K562 (cell line): ENCODE measurements around the gene LMNB1. TPM values are rescaled to one million over a fixed set of nuclear protein-coding genes. Genes with fewer than 3 reads are reported as not detected.
"Not testable (repeated sequence)": the region's sequence is repeated elsewhere in the genome, so short reads cannot be mapped to it uniquely, and the experiment has no call there.

Experiments used
- ATAC-seq: fragments of 200-7000 bp; cut with Tn5 transposase; 3 replicates; pipeline ENCODE4 v1.9.1; 2020; ENCODE audit warnings: moderate library complexity
- BruUV-seq: library from RNA; stranded (reverse); fragments of 400-500 nt; replicated peaks from 2 replicates; lab custom pipeline; 2021; lab: Mats Ljungman, UMichigan
- CTCF ChIA-PET: fragments of 300-600 bp; formaldehyde crosslinking; extraction: SDS; loops from one replicate; lab custom pipeline; 2021; ENCODE audit warnings: low intra/inter-chr PET ratio; lab: Yijun Ruan, JAX
- POLR2A ChIA-PET: fragments of 300-600, 350-650 bp; sonication (Branson Sonifier 250); formaldehyde crosslinking; extraction: SDS; loops from one replicate; lab custom pipeline; 2021; ENCODE audit warnings: antibody characterized with exemption, inconsistent platforms; lab: Yijun Ruan, JAX
- DNase-seq, 4 experiments: peaks; one replicate each; pipeline versions ENCODE4 v3.0.0 to v3.0.0-alpha.2; 2011 to 2018; ENCODE audit warnings: low spot score in 3 of 4, mixed read lengths in 3 of 4; ENCODE audit errors: extremely low read depth in 1 of 4
- FAIRE-seq: peaks from 2 replicates; lab custom pipeline; 2011; peaks lifted over from hg19 to GRCh38; lab: Jason Lieb, UNC
- H2AFZ ChIP-seq: 2 replicates; pipeline ENCODE4 v1.6.0; 2011; ENCODE audit warnings: low read depth, low read length, control low read depth, inconsistent platforms
- H3K27ac ChIP-seq: fragments of 200-600 bp; 3 replicates; pipeline ENCODE4 v1.8.0; 2011; ENCODE audit warnings: low read depth, mild to moderate bottlenecking, control low read depth, inconsistent platforms, low read length, moderate library complexity, mixed read lengths; ENCODE audit errors: extremely low read depth
- H3K27me3 ChIP-seq, 2 experiments: fragments of 300-600 bp in 1 of 2; 2 replicates in 1 of 2; 3 replicates in 1 of 2; pipeline versions ENCODE4 v1.6.0 to v1.8.0; 2011; ENCODE audit warnings: inconsistent platforms in 2 of 2, low read length in 2 of 2, mild to moderate bottlenecking in 1 of 2, mixed read lengths in 1 of 2, moderate library complexity in 1 of 2; ENCODE audit not compliant: control insufficient read depth in 2 of 2, insufficient read depth in 2 of 2
- H3K36me3 ChIP-seq: fragments of 300-600 bp; 3 replicates; pipeline ENCODE4 v1.8.0; 2011; ENCODE audit warnings: mild to moderate bottlenecking, low read length, inconsistent platforms; ENCODE audit not compliant: control insufficient read depth, insufficient read depth
- H3K4me1 ChIP-seq, 2 experiments: fragments of 200-600 bp in 1 of 2; replicated peaks in 1 of 2; 2 replicates in 1 of 2; 3 replicates in 1 of 2; pipeline versions ENCODE4 v1.5.1 to v1.8.0; 2011; ENCODE audit warnings: inconsistent platforms in 2 of 2, low read length in 2 of 2, mild to moderate bottlenecking in 1 of 2, mixed read lengths in 1 of 2, moderate library complexity in 1 of 2; ENCODE audit not compliant: control insufficient read depth in 2 of 2, insufficient read depth in 2 of 2
- H3K4me2 ChIP-seq: 2 replicates; pipeline ENCODE4 v1.6.1; 2011; ENCODE audit warnings: low read length, control low read depth, inconsistent platforms, mixed read lengths; ENCODE audit not compliant: insufficient read depth
- H3K4me3 ChIP-seq: fragments of 200-600 bp; sonication (generic), shearing (Covaris generic); 2 replicates; pipeline ENCODE4 v1.5.1; 2016; ENCODE audit warnings: control low read depth, inconsistent platforms
- H3K79me2 ChIP-seq: fragments of 200-600 bp; 3 replicates; pipeline ENCODE4 v1.8.0; 2011; ENCODE audit warnings: low read length, inconsistent platforms; ENCODE audit not compliant: control insufficient read depth, insufficient read depth
- H3K9ac ChIP-seq, 2 experiments: 2 replicates each; pipeline versions ENCODE4 v1.6.0 to v1.6.1; 2011; ENCODE audit warnings: low read depth in 2 of 2, low read length in 2 of 2, control low read depth in 1 of 2, inconsistent platforms in 1 of 2, mild to moderate bottlenecking in 1 of 2, mixed read lengths in 1 of 2; ENCODE audit not compliant: insufficient read depth in 1 of 2
- H3K9me1 ChIP-seq: one replicate; pipeline ENCODE4 v1.6.0; 2011; ENCODE audit warnings: inconsistent platforms, mild to moderate bottlenecking, low read length, moderate library complexity; ENCODE audit not compliant: control insufficient read depth, insufficient read depth
- H3K9me3 ChIP-seq: replicated peaks from 2 replicates; pipeline ENCODE4 v1.5.1; 2011; ENCODE audit warnings: low read depth, low read length, inconsistent platforms; ENCODE audit not compliant: control insufficient read depth, insufficient read depth
- H4K20me1 ChIP-seq: replicated peaks from 2 replicates; pipeline ENCODE4 v1.6.1; 2011; ENCODE audit warnings: low read length, inconsistent platforms, mixed read lengths; ENCODE audit not compliant: control insufficient read depth, insufficient read depth
- FIP1L1 ChIP-seq: fragments of 200-400 bp; formaldehyde crosslinking; IDR thresholded peaks from 2 replicates; pipeline ENCODE4 v1.6.1; 2018; ENCODE audit warnings: mild to moderate bottlenecking, low read depth, low read length; ENCODE audit not compliant: poor library complexity, severe bottlenecking
- FOXM1 ChIP-seq, 2 experiments: fragments of 450-650 bp in 1 of 2; sonication (generic) in 1 of 2; formaldehyde crosslinking in 1 of 2; IDR thresholded peaks; 2 replicates each; pipeline versions ENCODE4 v1.6.1 to v1.9.0; 2017 to 2022; ENCODE audit warnings: low read depth in 2 of 2, mild to moderate bottlenecking in 2 of 2, missing genetic modification reagents in 1 of 2, moderate library complexity in 1 of 2
- NFYB ChIP-seq: IDR thresholded peaks from 2 replicates; pipeline ENCODE4 v1.6.1; 2011; ENCODE audit warnings: mild to moderate bottlenecking, moderate library complexity; ENCODE audit not compliant: insufficient read length; ENCODE audit errors: extremely low read depth
- SMAD3 ChIP-seq: fragments of 450-650 bp; formaldehyde crosslinking; conservative IDR thresholded peaks from 2 replicates; pipeline ENCODE4 v1.4.0; 2020; ENCODE audit warnings: mild to moderate bottlenecking
- U2AF2 ChIP-seq: fragments of 200-400 bp; formaldehyde crosslinking; optimal IDR thresholded peaks from 2 replicates; pipeline ENCODE3; 2017; ENCODE audit warnings: low read depth, mild to moderate bottlenecking, low read length
- ZC3H11A ChIP-seq: IDR thresholded peaks from 2 replicates; pipeline ENCODE4 v1.6.1; 2012; ENCODE audit warnings: low read depth, low read length, improper control_type of control experiment
- WGBS: fragments of 100-300 bp; shearing (Covaris generic); methylation state at CpG from one replicate; pipeline ENCODE4 v1.1.6; 2016; ENCODE audit warnings: low coverage, mixed read lengths; ENCODE audit not compliant: insufficient coverage; ENCODE audit errors: missing lambda C conversion rate; 5-methylcytosine and 5-hydroxymethylcytosine counted together
- in situ Hi-C: fragments of 300-500 bp; cut with MboI; formaldehyde crosslinking; loops from 4 replicates; pipeline ENCODE4 v1.15.0; 2018; ENCODE audit warnings: inconsistent platforms, mixed read lengths
- intact Hi-C: fragments of 100-400 bp; cut with micrococcal nuclease; formaldehyde crosslinking; loops from 2 replicates; pipeline ENCODE4 v1.14.2; 2022
- polyA plus RNA-seq, 8 experiments: library from polyadenylated mRNA; depleted of rRNA in 4 of 8; stranded (reverse) in 5 of 8; unstranded in 3 of 8; fragments of >200 nt; fragmentation: Nextera tagmentation in 2 of 8; fragmentation: Illumina TruSeq in 1 of 8; extraction: Ambion mirVana in 2 of 8; extraction: Trizol in 1 of 8; gene quantifications; 2 replicates each; pipeline versions ENCODE4 v1.2.1 to v1.2.3, GENCODE V29; 2011 to 2014; ENCODE audit warnings: inconsistent platforms in 1 of 8, missing spikeins in 1 of 8
- total RNA-seq, 7 experiments: library from RNA; depleted of rRNA in 6 of 7; stranded (reverse); fragments of >200 nt in 6 of 7; fragmentation: Illumina TruSeq in 2 of 7; extraction: Trizol in 2 of 7; gene quantifications; 2 replicates each; pipeline versions ENCODE4 v1.2.1 to v1.2.3, GENCODE V29; 2011 to 2021; ENCODE audit warnings: low replicate concordance in 1 of 7
- TF ChIP-seq, protein P1 (sequence below): sonication (generic); formaldehyde crosslinking; IDR thresholded peaks from 2 replicates; pipeline ENCODE4 v1.9.0; 2022; ENCODE audit warnings: mild to moderate bottlenecking, missing genetic modification reagents
- TF ChIP-seq, protein P2 (sequence below): sonication (generic); formaldehyde crosslinking; IDR thresholded peaks from 2 replicates; pipeline ENCODE4 v1.8.0; 2022; ENCODE audit warnings: mild to moderate bottlenecking, missing genetic modification reagents
- TF ChIP-seq, protein P3 (sequence below): sonication (generic); formaldehyde crosslinking; IDR thresholded peaks from 2 replicates; pipeline ENCODE4 v1.8.1; 2023; ENCODE audit warnings: mild to moderate bottlenecking, missing genetic modification reagents

Gene LMNB1
- total and polyA plus RNA-seq, 9 of the 15 experiments (the other 6 are each of a cell fraction or from before 2014, with no cell fraction given): 2.8 to 190 (median 131) TPM

DNA sequence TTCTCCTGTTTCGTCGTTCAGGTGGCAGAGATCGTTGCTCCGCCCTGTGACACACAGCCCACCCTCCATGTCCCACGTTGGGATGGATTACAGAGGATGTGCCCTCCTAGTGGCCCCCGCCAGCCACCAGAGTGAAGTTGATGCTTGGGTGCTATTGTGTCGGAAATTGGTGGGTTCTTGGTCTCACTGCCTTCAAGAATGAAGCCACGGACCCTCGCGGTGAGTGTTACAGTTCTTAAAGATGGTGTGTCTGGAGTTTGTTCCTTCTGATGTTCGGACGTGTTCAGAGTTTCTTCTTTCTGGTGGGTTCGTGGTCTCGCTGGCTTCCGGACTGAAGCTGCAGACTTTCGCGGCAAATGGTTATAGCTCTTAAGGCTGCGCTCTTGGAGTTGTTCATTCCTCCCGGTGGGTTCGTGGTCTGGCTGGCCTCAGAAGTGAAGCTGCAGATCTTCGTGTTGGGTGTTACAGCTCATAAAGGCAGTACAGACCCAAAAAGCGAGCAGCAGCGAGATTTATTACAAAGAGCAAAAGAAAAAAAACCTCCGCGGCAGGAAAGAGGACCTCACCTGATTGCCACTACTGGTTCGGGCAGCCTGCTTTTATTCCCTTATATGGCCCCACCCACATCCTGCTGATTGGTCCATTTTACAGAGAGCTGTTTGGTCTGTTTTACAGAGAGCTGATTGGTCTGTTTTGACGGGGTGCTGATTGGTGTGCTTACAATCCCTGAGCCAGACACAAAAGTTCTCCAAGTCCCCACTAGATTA, 76.8 kb downstream of the LMNB1 start:
- H4K20me1 ChIP-seq, H3K4me3 ChIP-seq, H3K4me2 ChIP-seq, H2AFZ ChIP-seq, ATAC-seq, H3K27ac ChIP-seq, H3K79me2 ChIP-seq, CTCF ChIA-PET, H3K4me1 ChIP-seq, H3K9me3 ChIP-seq, H3K9me1 ChIP-seq, DNase-seq, H3K36me3 ChIP-seq, FAIRE-seq, BruUV-seq, H3K9ac ChIP-seq, in situ Hi-C loops, H3K27me3 ChIP-seq, intact Hi-C loops: not testable (repeated sequence)
- 86% methylated on average over 26 of the region's 27 CpGs for WGBS
- TF ChIP-seq NFYB: peak; percentile 65
- TF ChIP-seq, protein P1, sequence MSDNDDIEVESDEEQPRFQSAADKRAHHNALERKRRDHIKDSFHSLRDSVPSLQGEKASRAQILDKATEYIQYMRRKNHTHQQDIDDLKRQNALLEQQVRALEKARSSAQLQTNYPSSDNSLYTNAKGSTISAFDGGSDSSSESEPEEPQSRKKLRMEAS (CRISPR knock-in tag): 0 out of 2 replicates have a peak, but pooled peaks have one; percentile 15
- POLR2A ChIA-PET: interaction anchor here (1.1 to 1.5 kb wide), 2 partner anchors 10 to 67 kb away, joined by 3 to 6 read pairs; no protein-coding TSS in a partner anchor

DNA sequence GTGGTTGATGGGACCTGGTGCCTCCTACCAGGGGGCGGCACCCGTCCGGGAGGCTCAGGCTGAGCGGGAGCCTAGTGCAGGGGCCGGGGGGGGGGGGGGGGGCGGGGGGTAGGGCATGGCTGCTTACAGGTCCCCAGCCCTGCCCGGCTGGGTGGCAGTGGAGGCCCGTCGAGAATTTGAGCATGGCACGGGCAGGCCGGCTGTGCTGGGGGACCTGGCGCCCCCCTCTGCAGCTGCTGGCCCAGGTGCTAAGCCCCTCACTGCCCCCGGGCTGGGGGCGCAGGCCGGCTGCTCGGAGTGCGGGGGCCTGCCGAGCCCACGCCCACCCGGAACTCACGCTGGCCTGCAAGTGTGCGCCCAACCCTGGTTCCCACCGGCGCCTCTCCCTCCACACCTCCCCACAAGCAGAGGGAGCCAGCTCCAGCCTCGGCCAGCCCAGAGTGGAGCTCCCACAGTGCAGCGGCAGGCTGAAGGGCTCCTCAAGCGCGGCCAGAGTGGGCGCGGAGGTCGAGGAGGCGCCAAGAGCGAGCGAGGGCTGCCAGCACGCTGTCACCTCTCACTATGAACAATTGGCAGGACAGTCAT, 77.7 kb downstream of the LMNB1 start:
- H3K36me3 ChIP-seq: no peaks in the 10 kb centered on the region
- TF ChIP-seq, protein P2, sequence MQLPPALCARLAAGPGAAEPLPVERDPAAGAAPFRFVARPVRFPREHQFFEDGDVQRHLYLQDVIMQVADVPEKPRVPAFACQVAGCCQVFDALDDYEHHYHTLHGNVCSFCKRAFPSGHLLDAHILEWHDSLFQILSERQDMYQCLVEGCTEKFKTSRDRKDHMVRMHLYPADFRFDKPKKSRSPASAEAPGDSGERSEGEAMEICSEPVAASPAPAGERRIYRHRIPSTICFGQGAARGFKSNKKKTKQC: no peak
- TF ChIP-seq, protein P3, sequence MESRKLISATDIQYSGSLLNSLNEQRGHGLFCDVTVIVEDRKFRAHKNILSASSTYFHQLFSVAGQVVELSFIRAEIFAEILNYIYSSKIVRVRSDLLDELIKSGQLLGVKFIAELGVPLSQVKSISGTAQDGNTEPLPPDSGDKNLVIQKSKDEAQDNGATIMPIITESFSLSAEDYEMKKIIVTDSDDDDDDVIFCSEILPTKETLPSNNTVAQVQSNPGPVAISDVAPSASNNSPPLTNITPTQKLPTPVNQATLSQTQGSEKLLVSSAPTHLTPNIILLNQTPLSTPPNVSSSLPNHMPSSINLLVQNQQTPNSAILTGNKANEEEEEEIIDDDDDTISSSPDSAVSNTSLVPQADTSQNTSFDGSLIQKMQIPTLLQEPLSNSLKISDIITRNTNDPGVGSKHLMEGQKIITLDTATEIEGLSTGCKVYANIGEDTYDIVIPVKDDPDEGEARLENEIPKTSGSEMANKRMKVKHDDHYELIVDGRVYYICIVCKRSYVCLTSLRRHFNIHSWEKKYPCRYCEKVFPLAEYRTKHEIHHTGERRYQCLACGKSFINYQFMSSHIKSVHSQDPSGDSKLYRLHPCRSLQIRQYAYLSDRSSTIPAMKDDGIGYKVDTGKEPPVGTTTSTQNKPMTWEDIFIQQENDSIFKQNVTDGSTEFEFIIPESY (CRISPR knock-in tag): 0 out of 2 replicates have a peak, but pooled peaks have one; percentile 20
- TF ChIP-seq ZC3H11A (no peak), U2AF2 (no peak), FIP1L1 (no peak), FOXM1 (IDR thresholded peaks at IDR 0.05; ENCODE audit: low read depth) (no peak), FOXM1 (CRISPR knock-in tag; IDR thresholded peaks at IDR 0.05; ENCODE audit: low read depth) (no peak), SMAD3 (CRISPR knock-in tag) (no peak)
- BruUV-seq: no TSS peak
- H3K9me1 ChIP-seq: no peaks in the 10 kb centered on the region
- no peak for DNase-seq
- H3K4me2 ChIP-seq: no peak overlapping the region
- in situ Hi-C loops (no loop called here), intact Hi-C loops (no loop called here)
- POLR2A ChIA-PET: interaction anchor here (1.5 kb wide), 1 partner anchor 9 kb away, joined by 6 read pairs; no protein-coding TSS in a partner anchor
- no peak overlapping the region for H3K27ac ChIP-seq
- WGBS: 86% methylated on average over 12 of the region's 35 CpGs
- no peak overlapping the region for H2AFZ ChIP-seq
- FAIRE-seq: no peak
- H3K27me3 ChIP-seq: no peaks in the 10 kb centered on the region
- H3K4me3 ChIP-seq: no peak overlapping the region
- CTCF ChIA-PET: interaction anchor here (0.6 kb wide), 1 partner anchor 449 kb away, joined by 4 read pairs; no protein-coding TSS in a partner anchor
- ATAC-seq: no peak
- H3K4me1 ChIP-seq: no peaks in the 10 kb centered on the region
- H3K79me2 ChIP-seq: no peaks in the 10 kb centered on the region
- no peak overlapping the region for H3K9ac ChIP-seq
- H3K9me3 ChIP-seq: no peaks in the 10 kb centered on the region
- no peaks in the 10 kb centered on the region for H4K20me1 ChIP-seq
